ENCODE results near the gene SELENOT.

GRCh38 chr3:150602426-150603152 lies 532 bp upstream of the SELENOT start:
- TF ChIP-seq CTCF (IDR thresholded peaks at IDR 0.05) (no peak), TCF7 (CRISPR knock-in tag; IDR thresholded peaks at IDR 0.05; ENCODE audit: low read depth) (no peak), CREB1 (CRISPR knock-in tag; IDR thresholded peaks at IDR 0.05) (no peak), MAX (CRISPR knock-in tag; IDR thresholded peaks at IDR 0.05) (no peak)
- TF ChIP-seq, protein P1, sequence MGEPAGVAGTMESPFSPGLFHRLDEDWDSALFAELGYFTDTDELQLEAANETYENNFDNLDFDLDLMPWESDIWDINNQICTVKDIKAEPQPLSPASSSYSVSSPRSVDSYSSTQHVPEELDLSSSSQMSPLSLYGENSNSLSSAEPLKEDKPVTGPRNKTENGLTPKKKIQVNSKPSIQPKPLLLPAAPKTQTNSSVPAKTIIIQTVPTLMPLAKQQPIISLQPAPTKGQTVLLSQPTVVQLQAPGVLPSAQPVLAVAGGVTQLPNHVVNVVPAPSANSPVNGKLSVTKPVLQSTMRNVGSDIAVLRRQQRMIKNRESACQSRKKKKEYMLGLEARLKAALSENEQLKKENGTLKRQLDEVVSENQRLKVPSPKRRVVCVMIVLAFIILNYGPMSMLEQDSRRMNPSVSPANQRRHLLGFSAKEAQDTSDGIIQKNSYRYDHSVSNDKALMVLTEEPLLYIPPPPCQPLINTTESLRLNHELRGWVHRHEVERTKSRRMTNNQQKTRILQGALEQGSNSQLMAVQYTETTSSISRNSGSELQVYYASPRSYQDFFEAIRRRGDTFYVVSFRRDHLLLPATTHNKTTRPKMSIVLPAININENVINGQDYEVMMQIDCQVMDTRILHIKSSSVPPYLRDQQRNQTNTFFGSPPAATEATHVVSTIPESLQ (CRISPR knock-in tag; IDR thresholded peaks at IDR 0.05): no peak
